Measurements from ENCODE around the gene GADD45B.

The GADD45B gene

DNA sequence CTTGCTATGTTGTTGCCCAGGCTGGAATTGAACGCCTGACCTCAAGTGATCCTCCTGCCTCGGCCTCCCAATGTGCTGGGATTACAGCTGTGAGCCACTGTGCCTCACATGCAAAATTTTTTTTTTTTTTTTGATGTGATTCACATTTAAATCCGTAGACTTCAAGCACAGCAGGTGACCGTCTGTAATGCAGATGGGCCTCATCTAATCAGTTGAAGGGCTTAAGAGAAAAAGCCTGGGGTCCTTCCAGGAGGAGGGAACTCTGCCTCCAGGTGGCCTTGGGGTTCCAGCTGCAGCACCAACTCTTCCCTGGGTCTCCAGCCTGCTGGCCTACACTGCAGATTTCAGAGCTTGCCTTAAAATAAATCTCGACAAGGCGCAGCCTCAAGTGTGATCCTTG is 43.6 kb downstream of the GADD45B start:
- no peak for DNase-seq

DNA sequence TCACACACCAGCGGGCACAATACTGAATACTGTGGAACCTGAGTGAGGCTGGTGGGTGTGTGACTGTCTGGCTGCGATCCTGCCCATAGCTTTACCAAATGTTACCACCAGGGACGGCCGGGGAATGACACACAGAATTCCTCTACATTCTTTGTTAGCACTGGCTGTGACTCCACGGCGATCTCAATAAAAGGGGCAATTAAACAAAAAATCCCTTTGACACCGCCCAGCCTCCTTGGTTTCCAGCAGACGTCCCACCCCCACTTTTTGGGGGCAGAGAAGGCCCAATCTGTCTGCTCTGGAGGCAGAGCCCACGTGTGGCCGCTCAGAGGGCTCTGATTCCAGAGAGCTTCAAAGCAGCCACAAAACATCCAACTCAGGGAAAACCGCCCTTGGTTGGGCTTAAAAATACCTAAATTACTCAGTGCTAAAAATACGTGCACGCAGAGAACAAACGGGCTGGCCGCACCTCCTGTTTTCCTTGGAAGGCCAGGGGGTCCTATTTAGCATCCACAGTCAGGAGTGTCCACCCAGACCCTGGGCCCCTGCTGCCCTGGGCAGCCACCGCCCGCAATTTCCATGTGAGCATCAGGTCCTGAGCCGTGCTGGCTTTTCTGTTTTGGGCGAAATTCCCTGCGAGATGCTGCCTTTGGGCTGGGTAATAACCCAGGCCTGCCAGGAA is 47.8 kb downstream of the GADD45B start:
- no peak for DNase-seq

DNA sequence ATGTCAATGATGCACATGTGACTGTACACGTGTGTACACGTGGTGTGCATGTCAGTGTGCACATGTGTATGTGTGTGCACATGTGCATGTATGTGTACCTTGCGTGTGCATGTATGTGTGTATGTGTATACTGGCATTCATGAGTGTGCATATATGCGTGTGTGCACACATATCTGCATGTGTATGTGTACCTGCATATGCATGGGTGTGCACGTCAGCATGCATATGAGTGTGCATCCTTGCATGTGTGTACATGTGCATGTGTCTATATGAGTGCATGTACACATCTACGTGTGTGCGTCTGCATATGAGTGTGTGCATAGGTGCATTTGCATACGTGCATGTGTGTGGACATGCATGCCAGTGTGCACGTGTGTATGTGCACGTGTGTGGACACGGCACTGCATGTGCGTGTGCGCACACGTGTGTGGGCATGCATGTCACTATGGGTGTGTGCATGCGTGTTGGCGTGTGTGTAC is 48.5 kb downstream of the GADD45B start:
- DNase-seq, result no peak

DNA sequence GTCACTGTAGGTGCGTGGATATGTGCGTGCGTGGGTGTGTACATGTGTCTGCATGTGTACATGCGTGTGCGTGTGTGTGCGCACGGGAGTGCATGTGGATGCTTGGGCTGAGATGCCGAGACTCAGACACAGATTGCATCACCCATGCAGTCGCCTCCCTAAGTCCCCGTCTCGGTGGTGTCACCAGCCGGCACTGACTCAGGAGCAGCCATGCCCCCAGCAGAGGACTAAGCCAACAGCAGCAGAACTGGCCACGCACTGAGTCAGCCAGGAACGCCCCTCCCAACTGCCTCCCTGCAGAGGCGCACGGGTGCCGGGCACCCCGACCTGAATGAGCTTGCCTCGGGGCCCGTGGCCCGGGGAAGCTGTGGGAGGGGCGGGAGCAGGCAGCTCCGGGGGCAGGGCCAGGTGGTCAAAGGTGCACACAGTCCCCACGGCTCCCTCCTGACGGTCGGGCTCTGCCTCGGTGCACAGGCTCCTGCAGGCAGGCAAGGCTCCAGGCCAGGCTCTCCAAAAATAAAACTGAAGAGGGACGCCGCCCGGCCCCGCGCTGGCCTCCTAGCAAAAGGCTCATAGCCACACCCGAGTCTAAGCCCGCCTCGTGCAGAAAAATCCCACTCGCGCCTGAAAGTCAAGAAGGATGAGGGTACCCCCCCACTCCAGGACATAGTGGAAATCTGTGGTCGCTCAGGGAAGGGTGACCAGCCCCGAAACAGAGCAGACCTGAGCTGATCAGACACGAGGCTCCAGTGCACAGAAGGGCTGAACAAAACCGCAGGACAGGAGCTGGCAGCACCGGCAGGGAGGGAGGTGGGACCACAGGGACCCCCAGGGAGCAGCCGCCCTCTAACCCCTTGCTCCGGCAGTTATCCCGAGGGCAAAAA is 49.2 kb downstream of the GADD45B start:
- no peak for DNase-seq

GRCh38 chr19:2527171-2527570 is 51.2 kb downstream of the GADD45B start:
- DNase-seq, result no peak

DNA sequence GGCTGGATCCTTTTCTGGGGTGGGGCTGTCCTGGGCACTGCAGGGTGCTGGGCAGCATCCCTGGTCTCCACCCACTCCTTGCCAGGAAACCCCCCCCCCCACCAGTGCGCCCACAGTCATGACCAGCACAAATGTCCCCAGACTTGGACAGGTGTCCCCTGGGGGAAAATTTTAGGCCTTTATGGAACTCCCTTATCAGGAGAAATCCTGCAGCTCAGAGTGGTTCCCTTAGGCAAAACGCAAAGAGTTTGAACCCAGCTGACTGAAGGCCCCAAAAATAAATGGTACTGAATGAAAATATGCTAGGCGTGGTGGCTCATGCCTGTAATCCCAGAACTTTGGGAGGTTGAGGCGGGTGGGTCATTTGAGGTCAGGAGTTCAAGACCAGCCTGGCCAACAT is 51.8 kb downstream of the GADD45B start:
- no peak for DNase-seq
